ENCODE results near the gene CP.

- no peak for TF ChIP-seq EP300 (IDR thresholded peaks at IDR 0.05; ENCODE audit: low read depth in 2 of 2, low read length in 2 of 2)
- no peak for TF ChIP-seq EP300 (CRISPR knock-in tag; IDR thresholded peaks at IDR 0.05; ENCODE audit: borderline replicate concordance)
- no peak for TF ChIP-seq NR2C2 (CRISPR knock-in tag; IDR thresholded peaks at IDR 0.05; ENCODE audit: borderline replicate concordance)
- no peak for TF ChIP-seq GABPA (IDR thresholded peaks at IDR 0.05; ENCODE audit: low read depth, low read length)
- TF ChIP-seq GABPA (CRISPR knock-in tag; IDR thresholded peaks at IDR 0.05; ENCODE audit: low read depth), result no peak
- no peak for TF ChIP-seq SIN3A (IDR thresholded peaks at IDR 0.05; ENCODE audit: borderline replicate concordance, low read depth, low read length)
- no peak for TF ChIP-seq ZNF3 (CRISPR knock-in tag; IDR thresholded peaks at IDR 0.05)
- TF ChIP-seq SOX13 (IDR thresholded peaks at IDR 0.05), result no peak
- no peak for TF ChIP-seq SOX13 (CRISPR knock-in tag; conservative IDR thresholded peaks at IDR 0.05 in 1 of 2, IDR thresholded peaks at IDR 0.05 in 1 of 2)
- TF ChIP-seq HOXA7 (CRISPR knock-in tag; IDR thresholded peaks at IDR 0.05), result no peak
Measured at GRCh38 chr3:149217347-149217746, 4.3 kb downstream of the CP start.

Data from HepG2 (cell line).